Thyroid gland (tissue), 4 donors: ENCODE results near the gene IL1F10.

ENCODE experiments used
- CTCF ChIP-seq, 6 experiments: fragments of 200-600 bp in 3 of 6; fragments of 450-650 bp in 3 of 6; sonication (generic) in 3 of 6; IDR thresholded peaks; one replicate each; pipeline ENCODE4 v1.5.1; 2016 to 2019; ENCODE audit warnings: antibody characterized with exemption in 6 of 6, mild to moderate bottlenecking in 2 of 6, inconsistent platforms in 1 of 6, moderate library complexity in 1 of 6
- POLR2A ChIP-seq, 2 donors: fragments of 450-650 bp; IDR thresholded peaks; one replicate each; pipeline ENCODE4 v1.6.1; 2017; ENCODE audit warnings: antibody characterized with exemption in 2 of 2, mild to moderate bottlenecking in 2 of 2, moderate library complexity in 1 of 2

- TF ChIP-seq CTCF (IDR thresholded peaks at IDR 0.05), result no peak
- no peak for TF ChIP-seq POLR2A (IDR thresholded peaks at IDR 0.05)
Observed at GRCh38 chr2:113056521-113056920, 11.2 kb upstream of the IL1F10 start.
